MM.1S (cell line): ENCODE data around the gene GRIN3B.

ENCODE experiments used
- CTCF ChIP-seq: fragments of 300-600 bp; sonication (generic); IDR thresholded peaks from 2 replicates; pipeline ENCODE4 v1.5.1; 2016; ENCODE audit warnings: antibody characterized with exemption, low read length, mixed read lengths
- EZH2 ChIP-seq: fragments of 300-600 bp; sonication (generic); optimal IDR thresholded peaks from 2 replicates; pipeline ENCODE3; 2017; ENCODE audit warnings: low read depth, mild to moderate bottlenecking, antibody characterized with exemption, low read length, mixed read lengths
- EZH2phosphoT487 ChIP-seq: fragments of 300-600 bp; sonication (generic); IDR thresholded peaks from 2 replicates; pipeline ENCODE4 v1.6.1; 2018; ENCODE audit warnings: antibody characterized with exemption, low read length

DNA sequence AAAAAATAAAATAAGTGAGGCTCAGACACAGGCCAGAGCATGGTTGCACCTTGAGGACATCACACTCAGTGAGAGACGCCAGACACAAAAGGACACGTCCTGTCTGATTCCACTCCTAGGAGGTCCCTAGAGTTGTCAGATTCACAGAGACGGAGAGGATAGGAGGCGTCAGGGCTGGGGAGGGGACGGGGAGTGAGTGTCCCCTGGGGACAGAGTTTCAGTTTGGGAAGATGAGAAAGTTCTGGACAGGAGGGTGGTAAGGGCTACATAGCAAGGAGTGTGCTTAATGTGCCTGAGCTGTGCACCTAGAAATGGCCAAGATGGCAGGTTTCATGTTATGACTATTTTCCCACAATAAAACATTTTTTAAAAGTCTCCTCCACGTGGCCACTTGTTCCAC is 2.2 kb upstream of the GRIN3B start:
- no peak for TF ChIP-seq EZH2
- TF ChIP-seq CTCF, result no peak
- TF ChIP-seq EZH2phosphoT487, result no peak
